HepG2 (cell line): ENCODE data around the gene CD36. TPM values are rescaled to one million over a fixed set of nuclear protein-coding genes. Genes with fewer than 3 reads are reported as not detected.

Experiments
- ATAC-seq: fragments of 200-7000 bp; cut with Tn5 transposase; 3 replicates; pipeline ENCODE4 v1.9.1; 2020; ENCODE audit warnings: mild to moderate bottlenecking, moderate library complexity
- BruUV-seq: library from RNA; stranded (reverse); fragments of 400-500 nt; replicated peaks from 2 replicates; lab custom pipeline; 2021; lab: Mats Ljungman, UMichigan
- CTCF ChIA-PET: fragments of 300-600 bp; formaldehyde crosslinking; extraction: SDS; loops from one replicate; lab custom pipeline; 2021; ENCODE audit warnings: low total read pairs, inconsistent platforms, low intra/inter-chr PET ratio; lab: Yijun Ruan, JAX
- POLR2A ChIA-PET: fragments of 350-600 bp; sonication (Branson Sonifier 250); formaldehyde crosslinking; loops from one replicate; lab custom pipeline; 2020; ENCODE audit warnings: antibody characterized with exemption, inconsistent platforms; lab: Yijun Ruan, JAX
- DNase-seq: peaks from one replicate; pipeline ENCODE4 v3.0.0-alpha.2; 2015; ENCODE audit warnings: low spot score
- FAIRE-seq: peaks from 3 replicates; lab custom pipeline; 2011; peaks lifted over from hg19 to GRCh38; lab: Jason Lieb, UNC
- H2AFZ ChIP-seq: one replicate; pipeline ENCODE4 v1.6.1; 2011; ENCODE audit warnings: low read length, inconsistent platforms
- H3K27ac ChIP-seq: fragments of 300-600 bp; 3 replicates; pipeline ENCODE4 v1.8.0; 2011; ENCODE audit warnings: mixed run types, mild to moderate bottlenecking, mixed read lengths, low read length, inconsistent platforms; ENCODE audit not compliant: insufficient read depth; ENCODE audit errors: extremely low read length
- H3K27me3 ChIP-seq, 2 experiments: fragments of 200-600 bp in 1 of 2; 2 replicates in 1 of 2; 3 replicates in 1 of 2; pipeline versions ENCODE4 v1.6.0 to v1.8.0; 2011; ENCODE audit warnings: low read length in 2 of 2, mild to moderate bottlenecking in 2 of 2, moderate library complexity in 2 of 2, inconsistent platforms in 1 of 2; ENCODE audit not compliant: insufficient read depth in 2 of 2, control insufficient read depth in 1 of 2
- H3K36me3 ChIP-seq, 2 experiments: fragments of 200-600 bp in 1 of 2; replicated peaks in 1 of 2; 2 replicates in 1 of 2; 3 replicates in 1 of 2; pipeline versions ENCODE4 v1.5.1 to v1.8.0; 2011; ENCODE audit warnings: low read length in 2 of 2, inconsistent platforms in 1 of 2; ENCODE audit not compliant: insufficient read depth in 2 of 2, control insufficient read depth in 1 of 2
- H3K4me1 ChIP-seq: 2 replicates; pipeline ENCODE4 v1.5.1; 2012; ENCODE audit warnings: low read length, inconsistent platforms; ENCODE audit not compliant: insufficient read depth
- H3K4me2 ChIP-seq: 2 replicates; pipeline ENCODE4 v1.6.0; 2011; ENCODE audit warnings: low read depth, low read length, inconsistent platforms
- H3K4me3 ChIP-seq, 3 experiments: fragments of 200-600 bp in 1 of 3; sonication (generic), shearing (Covaris generic) in 1 of 3; replicated peaks in 1 of 3; 2 replicates each; pipeline ENCODE4 v1.5.1; 2011 to 2016; ENCODE audit warnings: low read length in 3 of 3, inconsistent platforms in 2 of 3, low read depth in 2 of 3, mild to moderate bottlenecking in 2 of 3, control low read depth in 1 of 3, mixed read lengths in 1 of 3; ENCODE audit not compliant: insufficient read depth in 1 of 3
- H3K79me2 ChIP-seq: one replicate; pipeline ENCODE4 v1.6.1; 2011; ENCODE audit warnings: low read length, inconsistent platforms; ENCODE audit not compliant: insufficient read depth
- H3K9ac ChIP-seq: 2 replicates; pipeline ENCODE4 v1.6.0; 2011; ENCODE audit warnings: mild to moderate bottlenecking, low read depth, low read length, inconsistent platforms; ENCODE audit not compliant: insufficient read depth
- H3K9me3 ChIP-seq: 2 replicates; pipeline ENCODE4 v1.5.1; 2012; ENCODE audit warnings: mild to moderate bottlenecking, low read length
- H4K20me1 ChIP-seq: 2 replicates; pipeline ENCODE4 v1.6.0; 2011; ENCODE audit warnings: inconsistent platforms, mild to moderate bottlenecking, low read length, moderate library complexity; ENCODE audit not compliant: insufficient read depth
- KAT8 ChIP-seq: IDR thresholded peaks from 2 replicates; pipeline ENCODE4 v1.6.1; 2016; ENCODE audit warnings: missing genetic modification reagents, missing compliant biosample characterization
- MLXIP ChIP-seq: sonication (generic); formaldehyde crosslinking; IDR thresholded peaks from 2 replicates; pipeline ENCODE4 v1.9.0; 2021; ENCODE audit warnings: missing genetic modification reagents, borderline replicate concordance
- MTA1 ChIP-seq: sonication (generic); formaldehyde crosslinking; IDR thresholded peaks from 2 replicates; pipeline ENCODE4 v1.4.0; 2020; ENCODE audit warnings: missing genetic modification reagents, mild to moderate bottlenecking, borderline replicate concordance
- SOX13 ChIP-seq, 3 experiments: fragments of 450-650 bp in 1 of 3; sonication (generic) in 1 of 3; formaldehyde crosslinking in 1 of 3; IDR thresholded peaks in 2 of 3; conservative IDR thresholded peaks in 1 of 3; 2 replicates each; pipeline versions ENCODE4 v1.5.0 to v1.6.1; 2016 to 2020; ENCODE audit warnings: antibody characterized with exemption in 1 of 3, mild to moderate bottlenecking in 1 of 3, missing compliant biosample characterization in 1 of 3, missing genetic modification reagents in 1 of 3, moderate library complexity in 1 of 3
- ZNF432 ChIP-seq: sonication (generic); formaldehyde crosslinking; IDR thresholded peaks from 2 replicates; pipeline ENCODE4 v1.5.0; 2020; ENCODE audit warnings: missing genetic modification reagents, mild to moderate bottlenecking, borderline replicate concordance
- whole genome bisulfite sequencing: methylation state at CpG from one replicate; pipeline ENCODE4 v1.1.6; 2017; ENCODE audit warnings: low lambda C conversion rate; 5-methylcytosine and 5-hydroxymethylcytosine counted together
- in situ Hi-C: cut with HindIII; loops from 2 replicates; pipeline ENCODE4 v1.10.0; 2017; ENCODE audit warnings: low pct_unique_long_range_greater_than_20kb; ENCODE audit not compliant: extremely low pct_ligation_motif_present
- intact Hi-C: fragments of 100-400 bp; cut with micrococcal nuclease; formaldehyde crosslinking; loops from one replicate; pipeline ENCODE4 v1.10.0; 2022; ENCODE audit not compliant: unreplicated experiment
- polyA plus RNA-seq, 8 experiments: library from polyadenylated mRNA; depleted of rRNA in 3 of 8; stranded (reverse) in 7 of 8; unstranded in 1 of 8; fragments of >200 nt; fragmentation: Illumina TruSeq in 4 of 8; extraction: Trizol in 4 of 8; gene quantifications; 2 replicates each; pipeline versions ENCODE4 v1.2.1 to v1.2.3, GENCODE V29; 2011 to 2016; ENCODE audit warnings: low read depth in 4 of 8, missing spikeins in 1 of 8, mixed read lengths in 1 of 8; ENCODE audit not compliant: insufficient read depth in 1 of 8
- total RNA-seq, 5 experiments: library from RNA; depleted of rRNA; stranded (reverse); fragments of >200 nt; fragmentation: Illumina TruSeq; extraction: Trizol; gene quantifications; 2 replicates each; pipeline ENCODE4 v1.2.3, GENCODE V29; 2016; ENCODE audit warnings: low read depth in 1 of 5
- TF ChIP-seq, protein P1 (sequence below): sonication (generic); formaldehyde crosslinking; IDR thresholded peaks from 2 replicates; pipeline ENCODE4 v1.5.0; 2020; ENCODE audit warnings: mild to moderate bottlenecking, missing genetic modification reagents

The CD36 gene
- total and polyA plus RNA-seq, 2 of the 13 experiments (the other 11 are each of a cell fraction or from before 2014, with no cell fraction given): 2.8 to 4.8 TPM

DNA sequence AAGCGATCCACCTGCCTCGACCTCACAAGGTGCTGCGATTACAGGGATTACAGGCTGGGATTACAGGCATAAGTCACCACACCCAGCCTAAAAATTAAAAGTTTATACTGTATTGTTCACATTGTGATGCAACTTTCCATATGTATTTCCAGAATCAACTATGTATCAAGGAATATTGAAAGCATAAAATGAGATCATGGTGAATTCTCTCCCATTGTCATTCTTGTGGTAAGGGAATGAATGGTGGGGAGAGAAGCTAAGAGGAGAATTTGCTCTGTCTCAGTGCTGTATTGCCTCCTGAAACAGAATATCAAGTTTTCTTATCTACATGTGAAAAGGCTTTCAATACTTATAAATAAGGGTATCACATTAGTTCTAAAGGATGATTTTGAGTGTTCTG, 81.7 kb downstream of the CD36 start:
- no peaks in the 10 kb centered on the region for H3K79me2 ChIP-seq
- no peak overlapping the region for H3K27ac ChIP-seq
- peaks cover 21% of the 10 kb centered on the region for H3K4me1 ChIP-seq
- no peak overlapping the region for H3K4me3 ChIP-seq
- WGBS: 52% methylated on average over 3 of the region's 3 CpGs
- CTCF ChIA-PET: no interaction called here
- no peak for TF ChIP-seq MTA1
- no peak for TF ChIP-seq MLXIP (CRISPR knock-in tag)
- TF ChIP-seq KAT8 (CRISPR knock-in tag): no peak
- TF ChIP-seq, protein P1, sequence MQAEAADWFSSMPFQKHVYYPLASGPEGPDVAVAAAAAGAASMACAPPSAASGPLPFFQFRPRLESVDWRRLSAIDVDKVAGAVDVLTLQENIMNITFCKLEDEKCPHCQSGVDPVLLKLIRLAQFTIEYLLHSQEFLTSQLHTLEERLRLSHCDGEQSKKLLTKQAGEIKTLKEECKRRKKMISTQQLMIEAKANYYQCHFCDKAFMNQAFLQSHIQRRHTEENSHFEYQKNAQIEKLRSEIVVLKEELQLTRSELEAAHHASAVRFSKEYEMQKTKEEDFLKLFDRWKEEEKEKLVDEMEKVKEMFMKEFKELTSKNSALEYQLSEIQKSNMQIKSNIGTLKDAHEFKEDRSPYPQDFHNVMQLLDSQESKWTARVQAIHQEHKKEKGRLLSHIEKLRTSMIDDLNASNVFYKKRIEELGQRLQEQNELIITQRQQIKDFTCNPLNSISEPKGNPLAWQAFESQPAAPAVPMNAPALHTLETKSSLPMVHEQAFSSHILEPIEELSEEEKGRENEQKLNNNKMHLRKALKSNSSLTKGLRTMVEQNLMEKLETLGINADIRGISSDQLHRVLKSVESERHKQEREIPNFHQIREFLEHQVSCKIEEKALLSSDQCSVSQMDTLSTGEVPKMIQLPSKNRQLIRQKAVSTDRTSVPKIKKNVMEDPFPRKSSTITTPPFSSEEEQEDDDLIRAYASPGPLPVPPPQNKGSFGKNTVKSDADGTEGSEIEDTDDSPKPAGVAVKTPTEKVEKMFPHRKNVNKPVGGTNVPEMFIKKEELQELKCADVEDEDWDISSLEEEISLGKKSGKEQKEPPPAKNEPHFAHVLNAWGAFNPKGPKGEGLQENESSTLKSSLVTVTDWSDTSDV: no peak
- no peak for TF ChIP-seq SOX13 (IDR thresholded peaks at IDR 0.05)
- no peak for TF ChIP-seq SOX13 (CRISPR knock-in tag; conservative IDR thresholded peaks at IDR 0.05 in 1 of 2, IDR thresholded peaks at IDR 0.05 in 1 of 2)
- no peak for TF ChIP-seq ZNF432 (CRISPR knock-in tag)
- H3K9ac ChIP-seq: no peak overlapping the region
- H4K20me1 ChIP-seq: no peaks in the 10 kb centered on the region
- in situ Hi-C loops: no loop called here
- BruUV-seq: no TSS peak
- H3K4me2 ChIP-seq: no peak overlapping the region
- H3K27me3 ChIP-seq: no peaks in the 10 kb centered on the region
- DNase-seq (no peak), FAIRE-seq (no peak), ATAC-seq (no peak)
- POLR2A ChIA-PET: no interaction called here
- no peaks in the 10 kb centered on the region for H3K36me3 ChIP-seq
- no peaks in the 10 kb centered on the region for H3K9me3 ChIP-seq
- no peak overlapping the region for H2AFZ ChIP-seq
- intact Hi-C loops: no loop called here
